Measurements from ENCODE around the gene TKT. TPM values are rescaled to one million over a fixed set of nuclear protein-coding genes. Genes with fewer than 3 reads are reported as not detected.
A peak's percentile ranks its signal among the peaks of the same experiment; 100 is the strongest.

Gene TKT
- total RNA-seq, 4 donors from 2014 or later = 468 to 962 (median 800) TPM

DNA sequence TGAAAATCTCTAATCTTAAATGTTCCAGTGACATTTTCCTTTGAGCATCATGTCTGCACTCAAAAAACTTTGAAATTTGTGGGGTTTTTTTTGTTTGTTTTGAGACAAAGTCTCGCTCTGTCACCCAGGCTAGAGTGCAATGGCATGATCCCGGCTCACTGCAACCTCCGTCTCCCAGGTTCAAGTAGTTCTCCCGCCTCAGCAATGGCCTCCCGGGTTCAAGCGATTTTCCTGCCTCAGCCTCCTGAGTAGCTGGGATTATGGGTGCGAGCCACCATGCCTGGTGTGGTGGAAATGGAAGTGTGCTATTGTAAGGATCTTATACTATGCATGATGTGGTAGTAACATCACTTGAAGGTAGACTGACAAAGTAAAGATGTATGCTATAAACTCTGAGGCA, 42.5 kb downstream of the TKT start:
- no peaks in the 10 kb centered on the region for H3K27me3 ChIP-seq
- no peak for DNase-seq
- H3K36me3 ChIP-seq = no peaks in the 10 kb centered on the region
- H3K27ac ChIP-seq = no peak overlapping the region
- TF ChIP-seq, protein P1, sequence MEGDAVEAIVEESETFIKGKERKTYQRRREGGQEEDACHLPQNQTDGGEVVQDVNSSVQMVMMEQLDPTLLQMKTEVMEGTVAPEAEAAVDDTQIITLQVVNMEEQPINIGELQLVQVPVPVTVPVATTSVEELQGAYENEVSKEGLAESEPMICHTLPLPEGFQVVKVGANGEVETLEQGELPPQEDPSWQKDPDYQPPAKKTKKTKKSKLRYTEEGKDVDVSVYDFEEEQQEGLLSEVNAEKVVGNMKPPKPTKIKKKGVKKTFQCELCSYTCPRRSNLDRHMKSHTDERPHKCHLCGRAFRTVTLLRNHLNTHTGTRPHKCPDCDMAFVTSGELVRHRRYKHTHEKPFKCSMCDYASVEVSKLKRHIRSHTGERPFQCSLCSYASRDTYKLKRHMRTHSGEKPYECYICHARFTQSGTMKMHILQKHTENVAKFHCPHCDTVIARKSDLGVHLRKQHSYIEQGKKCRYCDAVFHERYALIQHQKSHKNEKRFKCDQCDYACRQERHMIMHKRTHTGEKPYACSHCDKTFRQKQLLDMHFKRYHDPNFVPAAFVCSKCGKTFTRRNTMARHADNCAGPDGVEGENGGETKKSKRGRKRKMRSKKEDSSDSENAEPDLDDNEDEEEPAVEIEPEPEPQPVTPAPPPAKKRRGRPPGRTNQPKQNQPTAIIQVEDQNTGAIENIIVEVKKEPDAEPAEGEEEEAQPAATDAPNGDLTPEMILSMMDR (IDR thresholded peaks at IDR 0.05) = no peak
- TF ChIP-seq POLR2A (IDR thresholded peaks at IDR 0.05) = no peak
- H3K9me3 ChIP-seq = no peaks in the 10 kb centered on the region
- no peaks in the 10 kb centered on the region for H3K4me1 ChIP-seq
- no peak overlapping the region for H3K4me3 ChIP-seq (replicated peaks in 1 of 3)
- WGBS, 2 donors = 82 to 89% methylated on average over 7 of the region's 7 CpGs
- intact Hi-C loops (cut with DNase I) = no loop called here

DNA sequence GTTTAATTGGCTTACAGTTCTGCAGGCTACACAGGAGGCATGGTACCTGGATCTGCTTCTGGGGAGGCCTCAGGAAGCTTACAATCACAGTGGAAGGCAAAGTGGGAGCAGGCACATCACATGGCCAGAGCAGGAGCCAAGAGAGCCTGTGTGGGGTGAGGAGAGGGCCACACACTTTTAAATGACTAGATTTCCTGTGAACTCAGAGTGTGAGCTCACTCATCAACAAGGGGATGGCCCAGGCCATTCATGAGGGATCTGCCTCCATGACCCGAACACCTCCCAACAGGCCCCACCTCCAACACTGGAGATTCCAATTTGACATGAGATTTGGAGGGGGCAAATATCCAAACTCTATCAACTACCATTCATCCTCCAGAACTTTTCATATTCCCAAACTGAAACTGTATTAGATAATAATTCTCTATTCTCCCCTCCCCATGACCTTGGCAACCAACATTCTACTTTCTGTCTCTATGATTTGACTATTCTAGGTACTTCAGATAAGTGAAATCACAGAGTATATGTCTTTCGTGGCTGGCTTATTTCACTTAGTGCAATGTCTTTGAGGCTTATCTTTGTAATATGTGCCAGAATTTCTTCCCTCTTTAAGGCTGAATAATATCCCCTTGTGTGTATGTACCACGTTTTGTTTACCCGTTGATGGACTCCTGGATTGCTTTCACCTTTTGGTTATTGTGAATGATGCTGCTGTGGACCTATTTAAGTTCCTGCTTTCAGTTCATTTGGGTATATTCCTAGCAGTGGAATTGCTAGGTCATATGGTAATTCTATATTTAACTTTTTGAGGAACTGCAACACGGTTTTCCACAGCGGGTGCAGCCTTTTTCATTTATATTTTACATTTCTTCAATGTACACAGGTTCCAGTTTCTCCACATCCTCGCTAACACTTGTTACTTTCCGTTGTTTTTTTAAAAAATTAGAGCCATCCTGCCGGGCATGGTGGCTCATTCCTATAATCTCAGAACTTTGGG, 43.8 kb downstream of the TKT start:
- Histone ChIP-seq H3K36me3 (no peaks in the 10 kb centered on the region), H3K27me3 (no peaks in the 10 kb centered on the region), H3K27ac (no peak overlapping the region), H3K9me3 (no peaks in the 10 kb centered on the region), H3K4me3 (replicated peaks in 1 of 3) (no peak overlapping the region), H3K4me1 (no peaks in the 10 kb centered on the region)
- intact Hi-C loops (cut with DNase I) = no loop called here
- TF ChIP-seq, protein P1 (IDR thresholded peaks at IDR 0.05) = no peak
- no peak for TF ChIP-seq POLR2A (IDR thresholded peaks at IDR 0.05)
- DNase-seq = no peak
- 85 to 89% methylated on average over 9 of the region's 9 CpGs for WGBS, 2 donors

DNA sequence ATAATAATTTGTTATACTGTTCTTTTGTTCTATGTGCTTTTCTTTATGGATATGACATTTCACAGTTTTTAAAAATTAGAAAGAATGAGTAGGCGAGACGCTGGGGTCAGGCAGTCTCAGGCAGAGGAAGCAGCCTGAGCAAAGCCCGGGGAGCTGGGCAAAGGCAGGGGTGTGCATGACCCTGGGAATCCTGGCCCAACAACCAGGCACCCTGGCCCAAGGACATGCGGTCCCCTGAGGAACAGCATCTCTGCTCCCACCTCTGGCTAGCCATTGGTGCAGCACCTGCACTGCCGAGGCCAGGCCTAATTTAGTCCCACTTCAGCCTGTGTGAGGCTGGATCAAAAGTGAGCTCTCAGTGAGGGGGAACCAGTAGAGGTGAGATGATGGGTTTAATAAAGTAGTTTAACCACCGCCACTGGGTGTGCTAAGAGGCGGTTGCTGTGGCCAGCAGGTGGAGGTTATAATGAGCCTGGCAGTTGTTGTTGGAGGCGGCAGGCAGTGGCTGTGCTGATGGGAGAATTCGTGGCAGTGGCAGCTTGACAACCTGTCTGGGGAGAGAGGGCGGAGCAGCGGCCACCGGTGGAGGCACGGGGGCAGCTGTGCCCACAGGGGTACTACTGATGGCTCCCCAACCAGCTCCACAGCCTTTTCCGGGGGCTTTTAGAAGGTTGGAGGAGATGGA, 53.3 kb downstream of the TKT start:
- no peaks in the 10 kb centered on the region for H3K9me3 ChIP-seq

DNA sequence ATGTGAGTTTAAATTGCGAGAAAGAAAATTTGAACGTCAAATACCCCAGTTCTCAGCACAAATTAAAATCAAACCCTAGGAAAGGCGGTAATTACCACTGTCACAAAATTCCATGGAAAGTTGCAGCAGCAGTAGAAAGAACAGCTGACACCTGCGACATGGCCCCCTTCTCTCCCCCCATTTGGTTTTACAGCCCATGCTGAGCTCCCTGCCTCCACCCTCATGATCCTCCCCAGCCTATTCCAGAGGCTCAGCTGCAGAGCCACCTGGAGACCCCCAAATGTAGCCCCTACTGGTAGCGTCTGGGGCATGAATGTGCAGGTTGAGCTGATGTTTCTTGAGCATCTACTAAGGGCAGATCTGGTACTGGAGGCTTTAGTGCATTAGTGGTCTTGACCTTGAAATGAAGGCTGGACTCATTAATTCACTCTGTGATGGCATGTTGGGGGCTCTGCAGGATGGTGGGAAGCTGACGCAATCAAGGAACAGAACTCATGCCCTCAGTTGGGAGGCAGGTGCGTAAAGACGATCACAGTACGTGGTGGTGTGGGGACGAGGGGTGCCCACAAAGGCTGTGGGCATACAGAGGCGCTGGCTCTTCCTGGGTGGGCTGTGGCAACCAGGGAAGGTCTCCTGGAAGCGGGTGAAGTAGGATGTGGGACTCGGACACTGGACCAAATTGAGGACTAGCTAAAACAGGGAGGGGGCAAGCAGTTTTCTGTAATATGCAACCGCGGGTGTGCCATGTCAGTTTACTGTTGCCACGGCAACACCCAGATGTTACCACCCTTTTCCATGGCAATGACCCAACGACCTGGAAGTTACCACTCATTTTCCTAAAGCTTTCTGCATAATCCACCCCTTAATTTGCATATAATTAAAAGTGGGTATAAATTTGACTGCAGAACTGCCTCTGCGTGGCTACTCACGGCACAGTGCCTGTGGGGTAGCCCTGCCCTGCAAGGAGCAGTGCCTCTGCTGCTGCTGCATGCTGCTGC, 55.0 kb downstream of the TKT start:
- Histone ChIP-seq H3K4me1 (peaks cover 9 to 14% of the 10 kb centered on the region in 2 donors), H3K9me3 (no peaks in the 10 kb centered on the region), H3K4me3 (replicated peaks in 1 of 3) (no peak overlapping the region), H3K36me3 (no peaks in the 10 kb centered on the region), H3K27ac (no peak overlapping the region), H3K27me3 (no peaks in the 10 kb centered on the region)
- no peak for DNase-seq
- no peak for TF ChIP-seq POLR2A (IDR thresholded peaks at IDR 0.05)
- TF ChIP-seq, protein P1 (IDR thresholded peaks at IDR 0.05) = no peak
- intact Hi-C loops (cut with DNase I) = no loop called here
- 86 to 87% methylated on average over 18 to 19 of the region's 19 CpGs for WGBS, 2 donors

More for the DNA sequence above, 53.3 kb downstream of the TKT start:
- Histone ChIP-seq H3K27me3 (no peaks in the 10 kb centered on the region), H3K4me3 (replicated peaks in 1 of 3) (no peak overlapping the region), H3K36me3 (no peaks in the 10 kb centered on the region), H3K4me1 (peaks cover 6 to 14% of the 10 kb centered on the region in 2 donors), H3K27ac (peak overlapping the region in 1 of 3 donors; percentile 38)
- DNase-seq = peak; percentile 45 to 47
- 55 to 59% methylated on average over 13 of the region's 14 CpGs for WGBS, 2 donors
- intact Hi-C loops (cut with DNase I) = no loop called here
- TF ChIP-seq POLR2A (IDR thresholded peaks at IDR 0.05) = no peak
- TF ChIP-seq, protein P1 (IDR thresholded peaks at IDR 0.05) = peak in 3 of 6 experiments; percentile 11 to 21 (median 19)
